ENCODE data around the gene RAB34. TPM values are rescaled to one million over a fixed set of nuclear protein-coding genes. Genes with fewer than 3 reads are reported as not detected.

RAB34 gene
- total RNA-seq, 1 experiment from 2014 or later = 105 TPM

GRCh38 chr17:28748852-28749515 lies 31.3 kb upstream of the RAB34 start:
- peaks cover 13% of the 10 kb centered on the region for H3K4me1 Mint-ChIP-seq (ENCODE audit: insufficient read depth, unreplicated experiment)
- no peak for DNase-seq (ENCODE audit: unreplicated experiment)
- BruUV-seq (replicated peaks) = no TSS peak
- ChIA-PET POLR2A (interaction anchor here (1.1 to 17.3 kb wide), 5 partner anchors 22 to 203 kb away, joined by 3 to 1135 read pairs (median 6); partner anchors contain the start of genes FLOT2, NEK8, PHF12 and RPL23A), CTCF (interaction anchor here (0.6 to 15.1 kb wide), 10 partner anchors 9 to 174 kb away, joined by 3 to 365 read pairs (median 4); partner anchors contain the start of genes NEK8, RPL23A and TLCD1)
- H3K27me3 Mint-ChIP-seq (ENCODE audit: insufficient read depth, unreplicated experiment) = no peaks in the 10 kb centered on the region
- H3K36me3 Mint-ChIP-seq (ENCODE audit: insufficient read depth, unreplicated experiment) = peaks cover 83% of the 10 kb centered on the region
- H3K27ac Mint-ChIP-seq (ENCODE audit: low read depth, unreplicated experiment) = peak overlapping the region; percentile 62
- no peak overlapping the region for H3K4me3 Mint-ChIP-seq (ENCODE audit: unreplicated experiment)
- TF ChIP-seq CTCF (IDR thresholded peaks at IDR 0.05; ENCODE audit: unreplicated experiment) = no peak
- H3K9me3 Mint-ChIP-seq (ENCODE audit: unreplicated experiment) = no peaks in the 10 kb centered on the region
- intact Hi-C loops (cut with micrococcal nuclease) = no loop called here

DNA sequence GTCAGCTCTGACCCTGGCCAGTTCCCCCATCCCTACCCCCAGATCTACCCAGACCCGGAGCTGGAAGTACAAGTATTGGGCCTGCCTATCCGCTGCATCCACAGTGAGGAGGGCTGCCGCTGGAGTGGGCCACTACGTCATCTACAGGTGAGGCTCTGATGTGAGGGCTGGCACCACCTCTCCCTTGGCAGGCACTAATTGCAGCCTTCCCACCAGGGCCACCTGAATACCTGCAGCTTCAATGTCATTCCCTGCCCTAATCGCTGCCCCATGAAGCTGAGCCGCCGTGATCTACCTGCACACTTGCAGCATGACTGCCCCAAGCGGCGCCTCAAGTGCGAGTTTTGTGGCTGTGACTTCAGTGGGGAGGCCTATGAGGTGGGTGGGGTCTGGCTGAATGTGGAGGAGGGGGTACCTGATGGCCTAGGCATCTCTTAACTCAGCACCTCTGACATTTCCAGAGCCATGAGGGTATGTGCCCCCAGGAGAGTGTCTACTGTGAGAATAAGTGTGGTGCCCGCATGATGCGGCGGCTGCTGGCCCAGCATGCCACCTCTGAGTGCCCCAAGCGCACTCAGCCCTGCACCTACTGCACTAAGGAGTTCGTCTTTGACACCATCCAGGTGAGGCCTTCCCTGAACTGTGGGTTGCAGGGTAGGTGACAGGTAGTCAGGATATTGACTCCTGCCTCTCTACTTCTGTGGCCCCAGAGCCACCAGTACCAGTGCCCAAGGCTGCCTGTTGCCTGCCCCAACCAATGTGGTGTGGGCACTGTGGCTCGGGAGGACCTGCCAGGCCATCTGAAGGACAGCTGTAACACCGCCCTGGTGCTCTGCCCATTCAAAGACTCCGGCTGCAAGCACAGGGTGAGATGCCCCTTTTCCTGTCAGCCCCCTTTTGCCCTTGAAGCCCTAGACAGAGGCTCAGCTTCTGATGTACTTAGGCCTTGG lies 30.4 kb upstream of the RAB34 start:
- peak overlapping the region; percentile 62 for H3K27ac Mint-ChIP-seq (ENCODE audit: low read depth, unreplicated experiment)
- intact Hi-C loops (cut with micrococcal nuclease) = no loop called here
- POLR2A ChIA-PET = interaction anchor here (1.1 to 17.3 kb wide), 5 partner anchors 15 to 202 kb away, joined by 3 to 1135 read pairs (median 7); partner anchors contain the start of genes FLOT2, NEK8, RPL23A and TLCD1
- no peaks in the 10 kb centered on the region for H3K9me3 Mint-ChIP-seq (ENCODE audit: unreplicated experiment)
- no TSS peak for BruUV-seq (replicated peaks)
- peaks cover 83% of the 10 kb centered on the region for H3K36me3 Mint-ChIP-seq (ENCODE audit: insufficient read depth, unreplicated experiment)
- H3K4me1 Mint-ChIP-seq (ENCODE audit: insufficient read depth, unreplicated experiment) = peaks cover 15% of the 10 kb centered on the region
- H3K4me3 Mint-ChIP-seq (ENCODE audit: unreplicated experiment) = no peak overlapping the region
- CTCF ChIA-PET = interaction anchor here (0.6 to 15.1 kb wide), 5 partner anchors 14 to 150 kb away, joined by 3 to 365 read pairs (median 5); partner anchors contain the start of genes FLOT2, NEK8, RPL23A and TLCD1
- no peaks in the 10 kb centered on the region for H3K27me3 Mint-ChIP-seq (ENCODE audit: insufficient read depth, unreplicated experiment)
- no peak for TF ChIP-seq CTCF (IDR thresholded peaks at IDR 0.05; ENCODE audit: unreplicated experiment)
- DNase-seq (ENCODE audit: unreplicated experiment) = no peak

- intact Hi-C loops (cut with micrococcal nuclease) = no loop called here
- Mint-ChIP-seq H3K4me3 (ENCODE audit: unreplicated experiment) (peak overlapping the region; percentile 91), H3K27ac (ENCODE audit: low read depth, unreplicated experiment) (peak overlapping the region; percentile 89), H3K36me3 (ENCODE audit: insufficient read depth, unreplicated experiment) (peaks cover 74% of the 10 kb centered on the region), H3K27me3 (ENCODE audit: insufficient read depth, unreplicated experiment) (no peaks in the 10 kb centered on the region), H3K9me3 (ENCODE audit: unreplicated experiment) (no peaks in the 10 kb centered on the region), H3K4me1 (ENCODE audit: insufficient read depth, unreplicated experiment) (peaks cover 19% of the 10 kb centered on the region)
- TF ChIP-seq CTCF (IDR thresholded peaks at IDR 0.05; ENCODE audit: unreplicated experiment) = no peak
- POLR2A ChIA-PET = interaction anchor here (1.8 to 17.3 kb wide), 8 partner anchors 16 to 205 kb away, joined by 6 to 1135 read pairs (median 14); partner anchors contain the start of genes DHRS13, NEK8, PHF12 and RPL23A
- no TSS peak for BruUV-seq (replicated peaks)
- CTCF ChIA-PET = interaction anchor here (1.0 to 15.1 kb wide), 5 partner anchors 12 to 151 kb away, joined by 3 to 365 read pairs (median 4); partner anchors contain the start of genes FLOT2, NEK8 and TLCD1
- DNase-seq (ENCODE audit: unreplicated experiment) = peak; percentile 88
Observed at GRCh38 chr17:28747051-28747691, 29.5 kb upstream of the RAB34 start.
